ENCODE results near the gene PIK3R4. TPM values are rescaled to one million over a fixed set of nuclear protein-coding genes. Genes with fewer than 3 reads are reported as not detected.

PIK3R4 gene
- total RNA-seq, 4 donors from 2014 or later = 19.2 to 61.2 (median 41.0) TPM

- no peak for TF ChIP-seq CTCF (IDR thresholded peaks at IDR 0.05)
- TF ChIP-seq POLR2A (IDR thresholded peaks at IDR 0.05) = no peak
- intact Hi-C loops (cut with DNase I; ENCODE audit: low total_unique reads) = no loop called here
- no peak for DNase-seq
Observed at GRCh38 chr3:130758624-130759369, 12.2 kb upstream of the PIK3R4 start.

GRCh38 chr3:130757611-130758150 is 11.1 kb upstream of the PIK3R4 start:
- no peak overlapping the region for H3K4me3 ChIP-seq
- H3K36me3 ChIP-seq = no peaks in the 10 kb centered on the region
- no peak for TF ChIP-seq POLR2A (IDR thresholded peaks at IDR 0.05)
- no peak for TF ChIP-seq CTCF (IDR thresholded peaks at IDR 0.05)
- intact Hi-C loops (cut with DNase I; ENCODE audit: low total_unique reads) = no loop called here
- H3K27ac ChIP-seq = no peak overlapping the region
- H3K4me1 ChIP-seq = no peaks in the 10 kb centered on the region
- H3K9me3 ChIP-seq = no peaks in the 10 kb centered on the region
- DNase-seq = no peak
- no peaks in the 10 kb centered on the region for H3K27me3 ChIP-seq

More at GRCh38 chr3:130758624-130759369, 12.2 kb upstream of the PIK3R4 start:
- Histone ChIP-seq H3K4me3 (no peak overlapping the region), H3K9me3 (no peaks in the 10 kb centered on the region), H3K27ac (no peak overlapping the region), H3K36me3 (no peaks in the 10 kb centered on the region), H3K27me3 (no peaks in the 10 kb centered on the region), H3K4me1 (no peaks in the 10 kb centered on the region)

GRCh38 chr3:130755666-130756065 is 9.0 kb upstream of the PIK3R4 start:
- no peak overlapping the region for H3K4me3 ChIP-seq
- H3K27me3 ChIP-seq = no peaks in the 10 kb centered on the region
- TF ChIP-seq CTCF (IDR thresholded peaks at IDR 0.05) = no peak
- TF ChIP-seq POLR2A (IDR thresholded peaks at IDR 0.05) = no peak
- no peaks in the 10 kb centered on the region for H3K36me3 ChIP-seq
- no peak for DNase-seq
- intact Hi-C loops (cut with DNase I; ENCODE audit: low total_unique reads) = no loop called here
- no peaks in the 10 kb centered on the region for H3K4me1 ChIP-seq
- H3K9me3 ChIP-seq = no peaks in the 10 kb centered on the region
- H3K27ac ChIP-seq = no peak overlapping the region

- Histone ChIP-seq H3K27ac (peak overlapping the region; percentile 3 to 5), H3K36me3 (no peaks in the 10 kb centered on the region)
Observed at GRCh38 chr3:130748981-130749380, 2.4 kb upstream of the PIK3R4 start.

More at GRCh38 chr3:130748981-130749380, 2.4 kb upstream of the PIK3R4 start:
- Histone ChIP-seq H3K27me3 (no peaks in the 10 kb centered on the region), H3K4me3 (no peak overlapping the region), H3K9me3 (no peaks in the 10 kb centered on the region), H3K4me1 (peaks cover 0 to under 1% of the 10 kb centered on the region in 2 donors)
- intact Hi-C loops (cut with DNase I; ENCODE audit: low total_unique reads) = loop anchor here (10.0 kb wide), 1 partner anchor 146 kb away; the partner anchor contains the start of gene ATP2C1
- no peak for DNase-seq
- TF ChIP-seq POLR2A (IDR thresholded peaks at IDR 0.05) = no peak
- no peak for TF ChIP-seq CTCF (IDR thresholded peaks at IDR 0.05)

Measured in uterus (tissue), 4 donors.